HS-27A (cell line): ENCODE data around the gene ZSWIM8.

ENCODE experiments used
- DNase-seq: peaks from one replicate; pipeline ENCODE4 v3.0.0-alpha.2; 2012; ENCODE audit warnings: low read depth, missing footprints

Gene ZSWIM8

DNA sequence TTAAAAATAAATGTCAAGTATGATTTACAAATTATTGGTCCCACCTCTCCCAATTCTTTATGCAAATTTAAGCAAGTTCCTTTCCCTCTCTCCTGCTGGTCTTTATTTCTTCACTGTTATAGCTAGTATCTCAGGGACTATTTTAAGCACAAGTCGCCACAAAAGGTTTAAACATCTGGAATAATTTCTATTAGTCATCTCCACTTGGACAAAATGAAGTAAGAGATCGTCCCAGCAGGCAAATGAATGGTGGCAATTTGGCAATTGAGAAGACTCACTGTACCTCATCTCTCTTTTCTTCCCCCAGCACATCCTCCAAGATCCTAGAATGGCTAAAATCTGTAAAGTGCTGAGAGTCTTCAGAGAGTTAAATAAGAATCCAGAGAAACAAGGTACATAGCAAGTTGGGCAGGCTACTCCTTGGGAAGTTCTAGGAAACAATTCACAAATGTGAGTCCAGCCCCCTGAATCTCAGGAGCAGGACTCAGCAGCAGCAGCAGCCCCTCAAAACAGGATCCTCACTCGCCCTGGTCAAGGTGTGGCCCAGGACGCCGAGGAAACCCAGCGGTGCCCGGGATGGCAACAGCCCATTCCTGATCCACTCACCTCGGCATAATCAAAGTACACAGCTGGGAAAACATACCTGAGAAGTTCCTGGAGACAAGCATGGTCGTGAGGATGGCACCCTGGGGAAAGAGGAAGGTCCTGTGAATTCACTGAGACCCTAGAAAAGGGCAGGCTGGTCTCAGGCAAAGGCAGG lies 56.3 kb downstream of the ZSWIM8 start:
- no peak for DNase-seq

- DNase-seq: no peak
Observed at GRCh38 chr10:73842349-73842748, 56.9 kb downstream of the ZSWIM8 start.

- no peak for DNase-seq
Observed at GRCh38 chr10:73843261-73843660, 57.9 kb downstream of the ZSWIM8 start.

DNA sequence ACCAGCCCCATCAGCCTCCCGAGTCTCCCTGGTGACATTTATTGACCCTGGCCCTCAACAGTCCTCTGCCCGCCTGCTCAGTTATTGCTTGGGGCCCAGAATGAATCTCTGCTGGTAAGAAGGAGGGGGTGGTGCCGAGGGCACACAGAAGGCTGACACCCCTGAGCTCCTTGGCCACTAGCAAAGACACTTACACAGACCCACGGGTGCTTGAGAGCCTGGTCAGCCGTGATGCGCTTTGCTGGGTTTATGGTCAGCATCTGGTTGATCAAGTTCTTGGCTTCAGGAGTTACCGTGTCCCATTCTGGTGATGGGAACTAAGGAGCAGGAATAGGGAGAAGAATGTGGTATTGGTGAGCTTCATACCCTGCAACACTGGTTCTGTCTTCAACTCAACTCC lies 61.6 kb downstream of the ZSWIM8 start:
- no peak for DNase-seq

GRCh38 chr10:73848821-73849489 lies 63.5 kb downstream of the ZSWIM8 start:
- DNase-seq: peak; percentile 15

DNA sequence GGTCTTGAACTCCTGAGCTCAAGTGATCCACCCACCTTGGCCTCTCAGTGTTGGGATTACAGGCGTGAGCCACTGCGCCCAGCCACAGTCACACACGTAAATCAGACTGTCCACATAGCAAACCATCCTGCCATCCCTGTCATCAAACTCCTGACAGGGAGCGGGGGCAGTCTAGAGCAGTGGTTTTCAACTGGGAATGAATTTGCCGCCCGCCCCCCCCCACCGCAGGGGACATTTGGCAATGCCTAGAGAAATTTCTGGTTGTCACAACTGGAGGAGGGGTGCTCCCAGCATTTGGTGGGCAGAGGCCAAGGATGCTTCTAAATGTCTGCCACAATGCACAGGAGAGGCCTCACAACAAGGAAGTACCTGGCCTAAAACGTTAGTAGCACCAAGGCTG lies 64.8 kb downstream of the ZSWIM8 start:
- no peak for DNase-seq

- no peak for DNase-seq
Observed at GRCh38 chr10:73850863-73851461, 65.6 kb downstream of the ZSWIM8 start.
